ENCODE measurements around the gene IRF7.

IRF7 gene

GRCh38 chr11:592501-592900, 23.2 kb downstream of the IRF7 start:
- Mint-ChIP-seq H3K4me3 (no peak overlapping the region), H3K36me3 (peaks cover 5% of the 10 kb centered on the region), H3K27me3 (no peaks in the 10 kb centered on the region), H3K9me3 (ENCODE audit: low read depth) (no peaks in the 10 kb centered on the region), H3K27ac (no peak overlapping the region), H3K4me1 (ENCODE audit: low read depth) (peaks cover 25% of the 10 kb centered on the region)

GRCh38 chr11:590997-591396, 24.8 kb downstream of the IRF7 start:
- H3K36me3 Mint-ChIP-seq, result peaks cover 5% of the 10 kb centered on the region
- H3K4me1 Mint-ChIP-seq (ENCODE audit: low read depth), result peaks cover 29% of the 10 kb centered on the region
- no peak overlapping the region for H3K27ac Mint-ChIP-seq
- no peaks in the 10 kb centered on the region for H3K27me3 Mint-ChIP-seq
- H3K4me3 Mint-ChIP-seq, result no peak overlapping the region
- H3K9me3 Mint-ChIP-seq (ENCODE audit: low read depth), result no peaks in the 10 kb centered on the region

GRCh38 chr11:589798-590197, 26.0 kb downstream of the IRF7 start:
- Mint-ChIP-seq H3K4me1 (ENCODE audit: low read depth) (peaks cover 28% of the 10 kb centered on the region), H3K27me3 (no peaks in the 10 kb centered on the region), H3K36me3 (peaks cover 5% of the 10 kb centered on the region), H3K27ac (peak overlapping the region; percentile 34), H3K4me3 (peak overlapping the region; percentile 23), H3K9me3 (ENCODE audit: low read depth) (no peaks in the 10 kb centered on the region)

- Mint-ChIP-seq H3K4me3 (peak overlapping the region; percentile 85), H3K27me3 (no peaks in the 10 kb centered on the region), H3K27ac (peak overlapping the region; percentile 98), H3K9me3 (ENCODE audit: low read depth) (no peaks in the 10 kb centered on the region), H3K36me3 (peaks cover 5% of the 10 kb centered on the region), H3K4me1 (ENCODE audit: low read depth) (peaks cover 28% of the 10 kb centered on the region)
Observed at GRCh38 chr11:587978-588380, 27.8 kb downstream of the IRF7 start.

GRCh38 chr11:587546-587945, 28.2 kb downstream of the IRF7 start:
- peak overlapping the region; percentile 98 for H3K27ac Mint-ChIP-seq
- peaks cover 5% of the 10 kb centered on the region for H3K36me3 Mint-ChIP-seq
- H3K9me3 Mint-ChIP-seq (ENCODE audit: low read depth), result no peaks in the 10 kb centered on the region
- peaks cover 28% of the 10 kb centered on the region for H3K4me1 Mint-ChIP-seq (ENCODE audit: low read depth)
- H3K27me3 Mint-ChIP-seq, result no peaks in the 10 kb centered on the region
- peak overlapping the region; percentile 85 for H3K4me3 Mint-ChIP-seq

- Mint-ChIP-seq H3K27ac (peak overlapping the region; percentile 70), H3K36me3 (peaks cover 2% of the 10 kb centered on the region), H3K4me3 (peak overlapping the region; percentile 13), H3K4me1 (ENCODE audit: low read depth) (peaks cover 28% of the 10 kb centered on the region), H3K9me3 (ENCODE audit: low read depth) (no peaks in the 10 kb centered on the region), H3K27me3 (no peaks in the 10 kb centered on the region)
Observed at GRCh38 chr11:586376-587316, 29.1 kb downstream of the IRF7 start.

GRCh38 chr11:584287-584686, 31.5 kb downstream of the IRF7 start:
- no peak overlapping the region for H3K27ac Mint-ChIP-seq
- H3K9me3 Mint-ChIP-seq (ENCODE audit: low read depth), result no peaks in the 10 kb centered on the region
- peaks cover 40% of the 10 kb centered on the region for H3K4me1 Mint-ChIP-seq (ENCODE audit: low read depth)
- H3K27me3 Mint-ChIP-seq, result no peaks in the 10 kb centered on the region
- peaks cover 2% of the 10 kb centered on the region for H3K36me3 Mint-ChIP-seq
- no peak overlapping the region for H3K4me3 Mint-ChIP-seq

GRCh38 chr11:581752-582151, 34.0 kb downstream of the IRF7 start:
- peaks cover 45% of the 10 kb centered on the region for H3K4me1 Mint-ChIP-seq (ENCODE audit: low read depth)
- H3K27me3 Mint-ChIP-seq, result no peaks in the 10 kb centered on the region
- no peak overlapping the region for H3K27ac Mint-ChIP-seq

GRCh38 chr11:581342-581741, 34.4 kb downstream of the IRF7 start:
- Mint-ChIP-seq H3K4me3 (no peak overlapping the region), H3K36me3 (no peaks in the 10 kb centered on the region), H3K9me3 (ENCODE audit: low read depth) (no peaks in the 10 kb centered on the region), H3K27me3 (no peaks in the 10 kb centered on the region), H3K4me1 (ENCODE audit: low read depth) (peaks cover 42% of the 10 kb centered on the region), H3K27ac (no peak overlapping the region)

More at GRCh38 chr11:581752-582151, 34.0 kb downstream of the IRF7 start:
- no peak overlapping the region for H3K4me3 Mint-ChIP-seq
- H3K36me3 Mint-ChIP-seq, result no peaks in the 10 kb centered on the region
- H3K9me3 Mint-ChIP-seq (ENCODE audit: low read depth), result no peaks in the 10 kb centered on the region

GRCh38 chr11:579830-580601, 35.7 kb downstream of the IRF7 start:
- no peak overlapping the region for H3K27ac Mint-ChIP-seq
- no peaks in the 10 kb centered on the region for H3K27me3 Mint-ChIP-seq
- peaks cover 40% of the 10 kb centered on the region for H3K4me1 Mint-ChIP-seq (ENCODE audit: low read depth)
- H3K9me3 Mint-ChIP-seq (ENCODE audit: low read depth), result no peaks in the 10 kb centered on the region
- peak overlapping the region; percentile 70 for H3K4me3 Mint-ChIP-seq
- no peaks in the 10 kb centered on the region for H3K36me3 Mint-ChIP-seq

GRCh38 chr11:578276-579035, 37.3 kb downstream of the IRF7 start:
- no peaks in the 10 kb centered on the region for H3K27me3 Mint-ChIP-seq
- peaks cover 50% of the 10 kb centered on the region for H3K4me1 Mint-ChIP-seq (ENCODE audit: low read depth)
- no peaks in the 10 kb centered on the region for H3K36me3 Mint-ChIP-seq
- H3K4me3 Mint-ChIP-seq, result peak overlapping the region; percentile 93
- H3K9me3 Mint-ChIP-seq (ENCODE audit: low read depth), result no peaks in the 10 kb centered on the region
- peak overlapping the region; percentile 28 for H3K27ac Mint-ChIP-seq

GRCh38 chr11:577611-577894, 38.2 kb downstream of the IRF7 start:
- Mint-ChIP-seq H3K9me3 (ENCODE audit: low read depth) (no peaks in the 10 kb centered on the region), H3K27ac (peak overlapping the region; percentile 81), H3K27me3 (no peaks in the 10 kb centered on the region), H3K4me3 (peak overlapping the region; percentile 93), H3K4me1 (ENCODE audit: low read depth) (peaks cover 50% of the 10 kb centered on the region), H3K36me3 (no peaks in the 10 kb centered on the region)

GRCh38 chr11:576811-577610, 38.7 kb downstream of the IRF7 start:
- H3K27me3 Mint-ChIP-seq, result no peaks in the 10 kb centered on the region
- H3K27ac Mint-ChIP-seq, result peak overlapping the region; percentile 81
- H3K9me3 Mint-ChIP-seq (ENCODE audit: low read depth), result no peaks in the 10 kb centered on the region
- H3K36me3 Mint-ChIP-seq, result no peaks in the 10 kb centered on the region
- H3K4me3 Mint-ChIP-seq, result peak overlapping the region; percentile 93
- peaks cover 50% of the 10 kb centered on the region for H3K4me1 Mint-ChIP-seq (ENCODE audit: low read depth)
